Mesendoderm (in vitro differentiated cells): Measurements from ENCODE around the gene EPHB3.
A peak's percentile ranks its signal among the peaks of the same experiment; 100 is the strongest.

Experiments used
- DNase-seq: peaks from one replicate; pipeline ENCODE4 v3.0.0; 2013
- H2AK5ac ChIP-seq: 2 replicates; pipeline ENCODE4 v1.6.1; 2013; ENCODE audit warnings: low read length, inconsistent platforms
- H2BK120ac ChIP-seq: 2 replicates; pipeline ENCODE4 v1.6.1; 2013; ENCODE audit warnings: low read depth, mild to moderate bottlenecking, low read length, moderate library complexity, mixed read lengths
- H2BK15ac ChIP-seq: replicated peaks from 2 replicates; pipeline ENCODE4 v1.6.1; 2013; ENCODE audit warnings: low read depth, mild to moderate bottlenecking, moderate library complexity
- H2BK5ac ChIP-seq: 2 replicates; pipeline ENCODE4 v1.6.1; 2013; ENCODE audit warnings: low read length, inconsistent platforms
- H3K18ac ChIP-seq: 2 replicates; pipeline ENCODE4 v1.6.1; 2013; ENCODE audit warnings: mild to moderate bottlenecking, low read length, mixed read lengths
- H3K23ac ChIP-seq: one replicate; pipeline ENCODE4 v1.6.1; 2013; ENCODE audit warnings: low read length
- H3K27ac ChIP-seq: 2 replicates; pipeline ENCODE4 v1.5.1; 2013; ENCODE audit warnings: low read depth, mild to moderate bottlenecking, inconsistent platforms, low read length, moderate library complexity
- H3K27me3 ChIP-seq: 2 replicates; pipeline ENCODE4 v1.6.1; 2013; ENCODE audit warnings: low read length, control low read depth, mild to moderate bottlenecking, inconsistent platforms; ENCODE audit not compliant: insufficient read depth, poor library complexity
- H3K36me3 ChIP-seq: 2 replicates; pipeline ENCODE4 v1.6.1; 2013; ENCODE audit warnings: low read length, inconsistent platforms; ENCODE audit not compliant: control insufficient read depth, insufficient read depth
- H3K4ac ChIP-seq: one replicate; pipeline ENCODE4 v1.6.1; 2013; ENCODE audit warnings: low read depth, mild to moderate bottlenecking, low read length, moderate library complexity
- H3K4me1 ChIP-seq: 2 replicates; pipeline ENCODE4 v1.6.1; 2013; ENCODE audit warnings: low read depth, low read length, inconsistent platforms; ENCODE audit not compliant: control insufficient read depth
- H3K4me2 ChIP-seq: 2 replicates; pipeline ENCODE4 v1.6.1; 2013; ENCODE audit warnings: low read length
- H3K4me3 ChIP-seq: 2 replicates; pipeline ENCODE4 v1.5.1; 2013; ENCODE audit warnings: mild to moderate bottlenecking, low read length
- H3K56ac ChIP-seq: one replicate; pipeline ENCODE4 v1.6.1; 2013; ENCODE audit warnings: low read length
- H3K79me1 ChIP-seq: 2 replicates; pipeline ENCODE4 v1.6.1; 2013; ENCODE audit warnings: low read length, inconsistent platforms
- H3K79me2 ChIP-seq: 2 replicates; pipeline ENCODE4 v1.6.1; 2013; ENCODE audit warnings: mild to moderate bottlenecking, low read length; ENCODE audit not compliant: control insufficient read depth, insufficient read depth
- H3K9ac ChIP-seq: 2 replicates; pipeline ENCODE4 v1.6.1; 2013; ENCODE audit warnings: low read length, inconsistent platforms
- H4K5ac ChIP-seq: one replicate; pipeline ENCODE4 v1.6.1; 2013; ENCODE audit warnings: low read length
- H4K8ac ChIP-seq: one replicate; pipeline ENCODE4 v1.6.1; 2013; ENCODE audit warnings: low read depth, mild to moderate bottlenecking, control low read depth, low read length, moderate library complexity
- WGBS: extraction: QIAGEN DNeasy Blood & Tissue Kit; methylation state at CpG from one replicate; pipeline ENCODE4 v1.1.7; 2013; ENCODE audit warnings: low lambda C conversion rate, missing lambda C conversion rate; ENCODE audit not compliant: insufficient coverage; ENCODE audit errors: extremely low coverage; 5-methylcytosine and 5-hydroxymethylcytosine counted together

EPHB3 gene

GRCh38 chr3:184542577-184542976 lies 19.0 kb upstream of the EPHB3 start:
- Histone ChIP-seq H2BK15ac (no peak overlapping the region), H3K79me2 (no peaks in the 10 kb centered on the region), H4K8ac (no peak overlapping the region), H3K4me3 (no peak overlapping the region), H3K27ac (no peak overlapping the region), H2AK5ac (no peak overlapping the region), H3K4me2 (no peak overlapping the region), H2BK5ac (no peak overlapping the region), H3K4ac (no peak overlapping the region), H3K36me3 (no peaks in the 10 kb centered on the region), H3K4me1 (no peaks in the 10 kb centered on the region), H3K23ac (no peak overlapping the region), H4K5ac (no peak overlapping the region), H3K79me1 (no peaks in the 10 kb centered on the region), H3K9ac (no peak overlapping the region), H3K27me3 (no peaks in the 10 kb centered on the region), H2BK120ac (no peak overlapping the region), H3K56ac (no peak overlapping the region), H3K18ac (no peak overlapping the region)
- no CpG with 5 or more reads among the region's 4 CpGs for WGBS
- no peak for DNase-seq

GRCh38 chr3:184543256-184543655 lies 18.3 kb upstream of the EPHB3 start:
- H3K79me1 ChIP-seq: no peaks in the 10 kb centered on the region
- no peak overlapping the region for H2BK120ac ChIP-seq
- no peak overlapping the region for H2BK5ac ChIP-seq
- H3K36me3 ChIP-seq: no peaks in the 10 kb centered on the region
- no peak overlapping the region for H3K27ac ChIP-seq
- H2BK15ac ChIP-seq: no peak overlapping the region
- no peak overlapping the region for H3K23ac ChIP-seq
- H2AK5ac ChIP-seq: no peak overlapping the region
- H3K56ac ChIP-seq: no peak overlapping the region
- H3K4ac ChIP-seq: no peak overlapping the region
- H4K8ac ChIP-seq: no peak overlapping the region
- H4K5ac ChIP-seq: no peak overlapping the region
- no peak overlapping the region for H3K4me3 ChIP-seq
- whole genome bisulfite sequencing: no CpG with 5 or more reads among the region's 6 CpGs
- H3K4me2 ChIP-seq: no peak overlapping the region
- DNase-seq: no peak
- no peaks in the 10 kb centered on the region for H3K27me3 ChIP-seq
- no peak overlapping the region for H3K18ac ChIP-seq
- H3K9ac ChIP-seq: no peak overlapping the region
- no peaks in the 10 kb centered on the region for H3K79me2 ChIP-seq
- H3K4me1 ChIP-seq: no peaks in the 10 kb centered on the region

- no CpG with 5 or more reads among the region's 18 CpGs for WGBS
- H2AK5ac ChIP-seq: no peak overlapping the region
- no peaks in the 10 kb centered on the region for H3K79me2 ChIP-seq
- no peak overlapping the region for H3K4me3 ChIP-seq
- no peak overlapping the region for H2BK5ac ChIP-seq
- H3K27me3 ChIP-seq: no peaks in the 10 kb centered on the region
- H3K4me2 ChIP-seq: no peak overlapping the region
- no peak overlapping the region for H3K27ac ChIP-seq
- H3K4me1 ChIP-seq: no peaks in the 10 kb centered on the region
- H4K5ac ChIP-seq: no peak overlapping the region
- H3K4ac ChIP-seq: no peak overlapping the region
- no peak overlapping the region for H2BK120ac ChIP-seq
- H3K79me1 ChIP-seq: no peaks in the 10 kb centered on the region
- peak; percentile 95 for DNase-seq
- no peaks in the 10 kb centered on the region for H3K36me3 ChIP-seq
- no peak overlapping the region for H3K9ac ChIP-seq
- H4K8ac ChIP-seq: no peak overlapping the region
- H3K18ac ChIP-seq: no peak overlapping the region
- no peak overlapping the region for H3K23ac ChIP-seq
- H3K56ac ChIP-seq: no peak overlapping the region
- H2BK15ac ChIP-seq: no peak overlapping the region
Measured at GRCh38 chr3:184543843-184544512, 17.6 kb upstream of the EPHB3 start.

GRCh38 chr3:184544513-184544861 lies 17.1 kb upstream of the EPHB3 start:
- H3K56ac ChIP-seq: no peak overlapping the region
- H2BK120ac ChIP-seq: no peak overlapping the region
- H3K4ac ChIP-seq: no peak overlapping the region
- no peaks in the 10 kb centered on the region for H3K27me3 ChIP-seq
- H3K4me3 ChIP-seq: no peak overlapping the region
- H3K23ac ChIP-seq: no peak overlapping the region
- no peak overlapping the region for H2BK15ac ChIP-seq
- no peak for DNase-seq
- no peak overlapping the region for H4K5ac ChIP-seq
- no peaks in the 10 kb centered on the region for H3K79me1 ChIP-seq
- no peak overlapping the region for H4K8ac ChIP-seq
- no peaks in the 10 kb centered on the region for H3K36me3 ChIP-seq
- no peak overlapping the region for H2BK5ac ChIP-seq
- H3K4me1 ChIP-seq: no peaks in the 10 kb centered on the region
- no peak overlapping the region for H3K4me2 ChIP-seq
- no peak overlapping the region for H3K27ac ChIP-seq
- no peak overlapping the region for H3K9ac ChIP-seq
- H3K18ac ChIP-seq: no peak overlapping the region
- H3K79me2 ChIP-seq: no peaks in the 10 kb centered on the region
- no peak overlapping the region for H2AK5ac ChIP-seq

DNA sequence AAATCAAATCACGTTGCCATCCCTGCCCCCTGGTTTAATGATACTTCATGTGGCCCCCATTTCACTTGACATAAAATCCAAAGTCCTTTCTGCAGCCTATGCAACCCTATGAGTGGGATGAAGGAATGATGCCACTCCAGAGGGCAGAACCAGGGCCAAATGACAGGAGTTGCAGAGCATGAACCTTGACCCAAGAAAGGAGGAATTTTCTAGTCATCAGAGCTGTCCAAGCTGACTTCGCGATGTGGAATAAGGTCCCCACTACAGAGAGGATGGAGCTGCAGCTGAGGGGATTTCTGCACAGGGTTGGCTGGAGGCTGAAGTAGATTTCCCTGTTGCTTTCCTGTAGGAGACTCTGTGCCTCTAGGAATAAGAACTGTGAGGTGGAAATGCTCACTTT lies 15.8 kb upstream of the EPHB3 start:
- no peak for DNase-seq

DNA sequence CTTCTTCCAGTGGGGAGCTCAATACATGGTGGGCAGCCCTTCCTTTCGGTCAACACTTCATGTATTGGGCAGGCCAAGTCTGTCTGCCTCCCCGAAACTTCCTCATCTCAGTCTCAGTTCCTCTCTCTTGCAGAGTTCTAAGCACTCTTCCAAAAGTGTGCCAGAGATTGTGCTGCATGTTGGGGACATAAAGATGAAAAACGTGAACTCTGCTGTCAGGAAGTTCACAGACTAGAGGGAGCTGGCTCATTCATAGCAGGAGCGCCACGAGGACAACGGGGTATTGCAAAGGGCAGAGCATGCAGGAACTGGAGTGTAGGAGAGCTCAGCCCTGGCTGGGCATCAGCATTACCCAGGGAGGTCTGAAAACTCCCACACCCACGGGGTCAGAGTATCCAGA lies 15.3 kb upstream of the EPHB3 start:
- Histone ChIP-seq H3K18ac (no peak overlapping the region), H3K9ac (no peak overlapping the region), H3K56ac (no peak overlapping the region), H2AK5ac (no peak overlapping the region), H3K4ac (no peak overlapping the region), H4K8ac (no peak overlapping the region), H2BK5ac (no peak overlapping the region), H3K79me2 (no peaks in the 10 kb centered on the region), H3K36me3 (no peaks in the 10 kb centered on the region), H3K27ac (no peak overlapping the region), H3K4me3 (no peak overlapping the region), H3K4me2 (no peak overlapping the region), H3K27me3 (no peaks in the 10 kb centered on the region), H3K79me1 (no peaks in the 10 kb centered on the region), H4K5ac (no peak overlapping the region), H3K23ac (no peak overlapping the region), H2BK120ac (no peak overlapping the region), H2BK15ac (no peak overlapping the region), H3K4me1 (no peaks in the 10 kb centered on the region)
- whole genome bisulfite sequencing: no CpG with 5 or more reads among the region's 7 CpGs
- DNase-seq: no peak

More for the DNA sequence above, 15.8 kb upstream of the EPHB3 start:
- no peak overlapping the region for H2BK5ac ChIP-seq
- H2BK15ac ChIP-seq: no peak overlapping the region
- no peak overlapping the region for H3K56ac ChIP-seq
- no peak overlapping the region for H3K27ac ChIP-seq
- H3K18ac ChIP-seq: no peak overlapping the region
- H4K5ac ChIP-seq: no peak overlapping the region
- no peak overlapping the region for H3K4me3 ChIP-seq
- H3K4me2 ChIP-seq: no peak overlapping the region
- no CpG with 5 or more reads among the region's 3 CpGs for WGBS
- H2AK5ac ChIP-seq: no peak overlapping the region
- H3K79me2 ChIP-seq: no peaks in the 10 kb centered on the region
- H2BK120ac ChIP-seq: no peak overlapping the region
- H3K4me1 ChIP-seq: no peaks in the 10 kb centered on the region
- no peaks in the 10 kb centered on the region for H3K79me1 ChIP-seq
- no peaks in the 10 kb centered on the region for H3K36me3 ChIP-seq
- H3K9ac ChIP-seq: no peak overlapping the region
- no peak overlapping the region for H4K8ac ChIP-seq
- H3K23ac ChIP-seq: no peak overlapping the region
- no peaks in the 10 kb centered on the region for H3K27me3 ChIP-seq
- H3K4ac ChIP-seq: no peak overlapping the region
